Effector memory CD4-positive, alpha-beta T cell (primary cell): ENCODE data around the gene DNMT3B.

Experiments used
- DNase-seq, 3 donors: peaks; one replicate each; pipeline ENCODE4 v3.0.0-alpha.2; 2020
- H3K27ac ChIP-seq: 2 replicates; pipeline ENCODE4 v1.7.0; 2013; ENCODE audit warnings: mild to moderate bottlenecking, low read length, moderate library complexity; ENCODE audit not compliant: insufficient read depth, poor library complexity, severe bottlenecking
- H3K27me3 ChIP-seq: replicated peaks from 2 replicates; pipeline ENCODE4 v1.7.0; 2013; ENCODE audit warnings: mild to moderate bottlenecking, low read length; ENCODE audit not compliant: insufficient read depth, control insufficient read depth, poor library complexity, severe bottlenecking
- H3K36me3 ChIP-seq: 2 replicates; pipeline ENCODE4 v1.7.0; 2013; ENCODE audit warnings: mild to moderate bottlenecking, low read length, moderate library complexity; ENCODE audit not compliant: control insufficient read depth, insufficient read depth
- H3K4me1 ChIP-seq: 2 replicates; pipeline ENCODE4 v1.7.0; 2013; ENCODE audit warnings: low read length, mild to moderate bottlenecking; ENCODE audit not compliant: control insufficient read depth, insufficient read depth, poor library complexity, severe bottlenecking
- H3K4me3 ChIP-seq: 2 replicates; pipeline ENCODE4 v1.7.0; 2013; ENCODE audit warnings: low read length, low read depth, mild to moderate bottlenecking; ENCODE audit not compliant: insufficient read depth, poor library complexity, severe bottlenecking
- H3K9me3 ChIP-seq: 2 replicates; pipeline ENCODE4 v1.7.0; 2013; ENCODE audit warnings: mild to moderate bottlenecking, low read length, moderate library complexity; ENCODE audit not compliant: control insufficient read depth

DNMT3B gene

DNA sequence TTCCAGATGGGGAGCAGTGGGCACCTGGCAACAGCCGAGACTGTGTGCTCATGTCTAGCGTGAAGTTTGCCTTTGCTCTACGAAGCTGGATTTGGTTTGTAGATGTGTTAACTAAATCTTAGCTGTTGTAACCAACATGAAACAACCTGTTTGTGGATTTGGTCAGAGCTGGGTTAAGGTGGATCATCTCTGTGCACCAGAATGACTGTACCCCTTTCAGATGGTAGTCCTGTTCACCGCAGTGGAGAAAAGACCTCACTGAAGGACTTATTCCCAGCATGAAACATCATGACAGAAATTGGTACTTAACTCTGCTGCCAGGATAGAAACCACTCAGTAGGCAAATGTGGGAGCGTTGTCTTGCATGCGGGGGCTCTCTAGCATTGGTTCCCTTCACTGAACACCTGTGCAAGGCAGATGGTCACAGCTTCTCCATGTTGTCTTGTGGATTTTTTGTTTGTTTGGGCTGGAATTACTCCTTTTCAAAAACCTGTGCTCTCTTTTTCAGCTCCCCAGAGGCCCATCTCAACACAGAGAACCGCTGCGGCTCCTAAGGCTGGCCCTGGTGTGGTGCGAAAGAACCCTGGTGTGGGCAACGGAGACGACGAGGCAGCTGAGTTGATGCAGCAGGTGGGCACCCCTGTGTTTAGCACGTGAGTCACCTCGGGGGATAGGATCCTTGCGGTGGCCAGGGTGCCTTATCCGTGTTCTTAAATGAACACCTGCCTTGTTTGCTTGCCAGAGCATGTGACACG lies 77.2 kb downstream of the DNMT3B start:
- Histone ChIP-seq H3K27ac (no peak overlapping the region), H3K4me3 (no peak overlapping the region), H3K27me3 (no peaks in the 10 kb centered on the region), H3K36me3 (peaks cover 74% of the 10 kb centered on the region), H3K4me1 (no peaks in the 10 kb centered on the region), H3K9me3 (no peaks in the 10 kb centered on the region)
- DNase-seq: no peak

- H3K36me3 ChIP-seq: peaks cover 75% of the 10 kb centered on the region
- no peaks in the 10 kb centered on the region for H3K4me1 ChIP-seq
- no peak overlapping the region for H3K4me3 ChIP-seq
- no peaks in the 10 kb centered on the region for H3K9me3 ChIP-seq
- DNase-seq: no peak
- no peaks in the 10 kb centered on the region for H3K27me3 ChIP-seq
- H3K27ac ChIP-seq: no peak overlapping the region
Measured at GRCh38 chr20:32839982-32840285, 77.7 kb downstream of the DNMT3B start.

- H3K4me3 ChIP-seq: no peak overlapping the region
- no peak overlapping the region for H3K27ac ChIP-seq
- no peaks in the 10 kb centered on the region for H3K9me3 ChIP-seq
- no peaks in the 10 kb centered on the region for H3K4me1 ChIP-seq
- peaks cover 77% of the 10 kb centered on the region for H3K36me3 ChIP-seq
- H3K27me3 ChIP-seq: no peaks in the 10 kb centered on the region
- DNase-seq: no peak
Measured at GRCh38 chr20:32841174-32841573, 79.0 kb downstream of the DNMT3B start.

DNA sequence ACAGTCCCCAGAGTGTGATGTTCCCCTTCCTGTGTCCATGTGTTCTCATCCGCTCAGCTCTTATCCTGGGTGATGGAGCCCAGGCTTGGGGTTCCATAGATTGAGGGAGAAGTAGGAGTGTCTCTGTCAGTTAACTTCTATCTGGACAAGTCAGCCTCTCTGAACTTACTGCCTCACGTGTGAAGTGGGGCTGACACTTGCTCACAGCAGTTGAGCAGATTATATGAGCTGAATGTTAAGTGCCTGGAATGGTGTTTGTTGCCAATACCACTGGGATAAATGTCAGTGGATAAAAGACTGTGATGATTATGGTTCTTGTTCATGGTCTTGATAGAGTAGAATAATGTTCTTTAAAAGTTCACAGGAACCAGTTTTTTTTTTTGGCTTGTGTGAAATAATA lies 79.4 kb downstream of the DNMT3B start:
- Histone ChIP-seq H3K4me3 (no peak overlapping the region), H3K27me3 (no peaks in the 10 kb centered on the region), H3K4me1 (no peaks in the 10 kb centered on the region), H3K27ac (no peak overlapping the region), H3K9me3 (no peaks in the 10 kb centered on the region), H3K36me3 (peaks cover 77% of the 10 kb centered on the region)
- DNase-seq: no peak

GRCh38 chr20:32842688-32843524 lies 80.7 kb downstream of the DNMT3B start:
- Histone ChIP-seq H3K27me3 (no peaks in the 10 kb centered on the region), H3K27ac (no peak overlapping the region), H3K36me3 (peaks cover 78% of the 10 kb centered on the region), H3K9me3 (no peaks in the 10 kb centered on the region), H3K4me1 (no peaks in the 10 kb centered on the region), H3K4me3 (no peak overlapping the region)
- no peak for DNase-seq

DNA sequence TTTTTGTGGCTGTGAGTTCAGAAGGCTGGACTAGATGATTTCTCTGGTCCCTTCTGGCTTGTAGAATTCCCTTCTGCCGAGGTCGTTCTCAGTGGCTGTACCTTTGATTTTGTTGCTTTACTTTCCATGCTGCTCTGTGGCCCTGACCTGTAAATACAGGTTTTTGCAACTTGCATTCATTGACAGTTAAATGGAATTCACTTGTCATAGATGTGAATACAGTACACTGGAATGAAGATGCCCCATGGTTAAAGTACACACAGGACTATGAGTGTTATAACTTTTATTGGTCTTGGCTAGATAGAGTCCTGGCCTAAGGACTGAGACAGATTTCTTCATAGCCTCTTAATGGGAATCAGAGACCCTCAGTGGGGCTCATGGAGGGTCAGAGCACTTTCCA lies 83.6 kb downstream of the DNMT3B start:
- Histone ChIP-seq H3K9me3 (no peaks in the 10 kb centered on the region), H3K4me1 (no peaks in the 10 kb centered on the region), H3K27me3 (no peaks in the 10 kb centered on the region), H3K4me3 (no peak overlapping the region), H3K27ac (no peak overlapping the region), H3K36me3 (peaks cover 70% of the 10 kb centered on the region)
- no peak for DNase-seq

DNA sequence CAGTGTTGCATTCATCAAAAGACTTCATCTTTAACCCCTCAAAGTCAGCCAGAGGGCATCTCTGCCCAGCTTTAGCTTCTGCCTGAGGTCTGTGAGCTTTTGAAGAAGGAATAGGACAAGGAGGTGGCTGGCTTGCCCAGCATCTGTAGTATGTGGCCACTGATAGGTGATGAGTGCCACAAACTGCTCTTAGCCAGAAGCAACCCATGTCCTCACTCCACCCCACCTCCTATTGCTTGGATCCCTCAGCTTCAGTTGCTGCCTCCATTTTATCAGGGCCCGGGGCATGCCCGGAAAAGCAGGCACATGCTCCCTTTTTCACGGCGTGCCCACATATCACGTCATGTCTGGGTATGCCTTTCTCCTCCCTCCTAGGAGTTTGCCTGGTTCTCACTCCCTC lies 84.7 kb downstream of the DNMT3B start:
- Histone ChIP-seq H3K9me3 (no peaks in the 10 kb centered on the region), H3K4me1 (no peaks in the 10 kb centered on the region), H3K36me3 (peaks cover 80% of the 10 kb centered on the region), H3K27ac (no peak overlapping the region), H3K27me3 (no peaks in the 10 kb centered on the region), H3K4me3 (no peak overlapping the region)
- no peak for DNase-seq

GRCh38 chr20:32847964-32848363 lies 85.8 kb downstream of the DNMT3B start:
- H3K4me1 ChIP-seq: no peaks in the 10 kb centered on the region
- no peaks in the 10 kb centered on the region for H3K27me3 ChIP-seq
- no peaks in the 10 kb centered on the region for H3K9me3 ChIP-seq
- DNase-seq: no peak
- H3K36me3 ChIP-seq: peaks cover 71% of the 10 kb centered on the region
- H3K27ac ChIP-seq: no peak overlapping the region
- H3K4me3 ChIP-seq: no peak overlapping the region

DNA sequence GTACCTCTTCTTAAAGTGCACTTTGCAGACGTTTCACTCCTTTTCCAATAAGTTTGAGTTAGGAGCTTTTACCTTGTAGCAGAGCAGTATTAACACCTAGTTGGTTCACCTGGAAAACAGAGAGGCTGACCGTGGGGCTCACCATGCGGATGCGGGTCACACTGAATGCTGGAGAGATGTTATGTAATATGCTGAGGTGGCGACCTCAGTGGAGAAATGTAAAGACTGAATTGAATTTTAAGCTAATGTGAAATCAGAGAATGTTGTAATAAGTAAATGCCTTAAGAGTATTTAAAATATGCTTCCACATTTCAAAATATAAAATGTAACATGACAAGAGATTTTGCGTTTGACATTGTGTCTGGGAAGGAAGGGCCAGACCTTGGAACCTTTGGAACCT lies 86.7 kb downstream of the DNMT3B start:
- Histone ChIP-seq H3K36me3 (peaks cover 64% of the 10 kb centered on the region), H3K27ac (no peak overlapping the region), H3K4me1 (no peaks in the 10 kb centered on the region), H3K9me3 (no peaks in the 10 kb centered on the region), H3K27me3 (no peaks in the 10 kb centered on the region), H3K4me3 (no peak overlapping the region)
- DNase-seq: no peak

DNA sequence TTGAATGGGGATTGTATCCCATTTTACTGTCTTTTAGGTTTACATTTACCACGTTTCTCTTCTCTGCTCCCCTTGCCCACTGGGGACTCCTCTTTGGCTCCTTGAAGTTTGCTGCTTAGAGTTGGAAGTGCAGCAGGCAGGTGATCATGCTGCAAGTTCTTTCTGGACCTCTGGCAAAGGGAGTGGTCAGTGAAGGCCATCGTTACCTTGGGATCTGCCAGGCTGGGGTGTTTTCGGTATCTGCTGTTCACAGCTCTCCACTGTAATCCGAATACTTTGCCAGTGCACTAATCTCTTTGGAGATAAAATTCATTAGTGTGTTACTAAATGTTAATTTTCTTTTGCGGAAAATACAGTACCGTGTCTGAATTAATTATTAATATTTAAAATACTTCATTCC lies 87.4 kb downstream of the DNMT3B start:
- H3K4me3 ChIP-seq: no peak overlapping the region
- no peaks in the 10 kb centered on the region for H3K4me1 ChIP-seq
- H3K9me3 ChIP-seq: no peaks in the 10 kb centered on the region
- H3K27ac ChIP-seq: no peak overlapping the region
- H3K36me3 ChIP-seq: peaks cover 63% of the 10 kb centered on the region
- DNase-seq: no peak
- no peaks in the 10 kb centered on the region for H3K27me3 ChIP-seq
